ENCODE results near the gene ETF1. TPM values are rescaled to one million over a fixed set of nuclear protein-coding genes. Genes with fewer than 3 reads are reported as not detected.

ETF1 gene
- total and polyA plus RNA-seq, 2 donors (not counting 1 experiment from before 2014, with no cell fraction given): 10.2 to 50.5 TPM

GRCh38 chr5:138541511-138542179 is 1.4 kb downstream of the ETF1 start:
- Histone ChIP-seq H3K9me3 (ENCODE audit: control extremely low read depth in 1 of 3, control insufficient read depth in 2 of 3, insufficient read depth in 1 of 3, low read length in 2 of 3) (no peaks in the 10 kb centered on the region), H2AFZ (ENCODE audit: insufficient read depth, low read depth, low read length, poor library complexity, severe bottlenecking) (no peak overlapping the region), H3K27ac (ENCODE audit: low read length in 2 of 2) (peak overlapping the region; percentile 97 to 100), H3K4me3 (ENCODE audit: control extremely low read depth in 1 of 5, extremely low read depth in 1 of 5, insufficient read depth in 1 of 5, low read depth in 2 of 5, low read length in 4 of 5) (peak overlapping the region; percentile 50 to 98 (median 86)), H3K79me2 (ENCODE audit: control insufficient read depth, insufficient read depth, low read length) (peaks cover 94% of the 10 kb centered on the region), H4K20me1 (ENCODE audit: control insufficient read depth, insufficient read depth, low read length, poor library complexity, severe bottlenecking) (peaks cover 15% of the 10 kb centered on the region), H3K4me1 (ENCODE audit: control insufficient read depth in 2 of 2, insufficient read depth in 2 of 2, low read length in 2 of 2) (peaks cover 33 to 46% of the 10 kb centered on the region in 2 donors), H3K36me3 (replicated peaks in 1 of 2; ENCODE audit: control extremely low read depth in 1 of 2, control insufficient read depth in 1 of 2, extremely low read depth in 1 of 2, insufficient read depth in 2 of 2, low read length in 1 of 2) (no peaks in the 10 kb centered on the region), H3K9ac (ENCODE audit: low read length) (peak overlapping the region; percentile 99), H3K4me2 (replicated peaks; ENCODE audit: low read depth, low read length, poor library complexity, severe bottlenecking) (peak overlapping the region; percentile 86), H3K27me3 (replicated peaks in 1 of 4; ENCODE audit: control extremely low read depth in 1 of 4, control insufficient read depth in 3 of 4, insufficient read depth in 4 of 4, low read length in 3 of 4) (no peaks in the 10 kb centered on the region)
- DNase-seq (no peak), ATAC-seq (ENCODE audit: low read depth) (no peak)
- Mint-ChIP-seq H3K27ac (peak overlapping the region; percentile 100), H3K9me3 (ENCODE audit: insufficient read depth) (no peaks in the 10 kb centered on the region), H3K4me1 (peaks cover 75% of the 10 kb centered on the region), H3K27me3 (no peaks in the 10 kb centered on the region), H3K4me3 (peak overlapping the region; percentile 94)
- POLR2A ChIA-PET: interaction anchor here (2.4 to 3.4 kb wide), 2 partner anchors 34 to 189 kb away, joined by 12 to 32 read pairs; partner anchors contain the start of genes HSPA9 and KDM3B
- TF ChIP-seq, protein P1, sequence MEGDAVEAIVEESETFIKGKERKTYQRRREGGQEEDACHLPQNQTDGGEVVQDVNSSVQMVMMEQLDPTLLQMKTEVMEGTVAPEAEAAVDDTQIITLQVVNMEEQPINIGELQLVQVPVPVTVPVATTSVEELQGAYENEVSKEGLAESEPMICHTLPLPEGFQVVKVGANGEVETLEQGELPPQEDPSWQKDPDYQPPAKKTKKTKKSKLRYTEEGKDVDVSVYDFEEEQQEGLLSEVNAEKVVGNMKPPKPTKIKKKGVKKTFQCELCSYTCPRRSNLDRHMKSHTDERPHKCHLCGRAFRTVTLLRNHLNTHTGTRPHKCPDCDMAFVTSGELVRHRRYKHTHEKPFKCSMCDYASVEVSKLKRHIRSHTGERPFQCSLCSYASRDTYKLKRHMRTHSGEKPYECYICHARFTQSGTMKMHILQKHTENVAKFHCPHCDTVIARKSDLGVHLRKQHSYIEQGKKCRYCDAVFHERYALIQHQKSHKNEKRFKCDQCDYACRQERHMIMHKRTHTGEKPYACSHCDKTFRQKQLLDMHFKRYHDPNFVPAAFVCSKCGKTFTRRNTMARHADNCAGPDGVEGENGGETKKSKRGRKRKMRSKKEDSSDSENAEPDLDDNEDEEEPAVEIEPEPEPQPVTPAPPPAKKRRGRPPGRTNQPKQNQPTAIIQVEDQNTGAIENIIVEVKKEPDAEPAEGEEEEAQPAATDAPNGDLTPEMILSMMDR (IDR thresholded peaks at IDR 0.05): no peak
- TF ChIP-seq EZH2 (IDR thresholded peaks at IDR 0.05; ENCODE audit: borderline replicate concordance, insufficient read depth, low read depth, low read length, poor library complexity, severe bottlenecking): no peak
- CTCF ChIA-PET: interaction anchor here (3.3 kb wide), 1 partner anchor 33 kb away, joined by 23 read pairs; the partner anchor contains the start of gene HSPA9
- intact Hi-C loops (cut with micrococcal nuclease): loop anchor here (2.0 to 10.0 kb wide), 2 partner anchors 509 to 1573 kb away; partner anchors contain the start of genes FAM13B and PURA
- WGBS (ENCODE audit: insufficient coverage): 3% methylated on average over 4 of the region's 6 CpGs

- peak overlapping the region in 1 of 2 donors; percentile 47 for H3K27ac ChIP-seq (ENCODE audit: low read length in 2 of 2)
- no peak overlapping the region for H3K27ac Mint-ChIP-seq
- no peak overlapping the region for H2AFZ ChIP-seq (ENCODE audit: insufficient read depth, low read depth, low read length, poor library complexity, severe bottlenecking)
- peaks cover 94% of the 10 kb centered on the region for H3K79me2 ChIP-seq (ENCODE audit: control insufficient read depth, insufficient read depth, low read length)
- no peaks in the 10 kb centered on the region for H3K9me3 Mint-ChIP-seq (ENCODE audit: insufficient read depth)
- no peak overlapping the region for H3K4me3 ChIP-seq (ENCODE audit: control extremely low read depth in 1 of 5, extremely low read depth in 1 of 5, insufficient read depth in 1 of 5, low read depth in 2 of 5, low read length in 4 of 5)
- TF ChIP-seq EZH2 (IDR thresholded peaks at IDR 0.05; ENCODE audit: borderline replicate concordance, insufficient read depth, low read depth, low read length, poor library complexity, severe bottlenecking): no peak
- no peaks in the 10 kb centered on the region for H3K9me3 ChIP-seq (ENCODE audit: control extremely low read depth in 1 of 3, control insufficient read depth in 2 of 3, insufficient read depth in 1 of 3, low read length in 2 of 3)
- H3K4me2 ChIP-seq (replicated peaks; ENCODE audit: low read depth, low read length, poor library complexity, severe bottlenecking): peak overlapping the region; percentile 1
- H3K4me1 ChIP-seq (ENCODE audit: control insufficient read depth in 2 of 2, insufficient read depth in 2 of 2, low read length in 2 of 2): peaks cover 28 to 40% of the 10 kb centered on the region in 2 donors
- ChIA-PET CTCF (no interaction called here), POLR2A (no interaction called here)
- H3K4me1 Mint-ChIP-seq: peaks cover 70% of the 10 kb centered on the region
- intact Hi-C loops (cut with micrococcal nuclease): loop anchor here (10.0 kb wide), 1 partner anchor 1575 kb away; the partner anchor contains the start of gene PURA
- no peak overlapping the region for H3K4me3 Mint-ChIP-seq
- ATAC-seq (ENCODE audit: low read depth) (no peak), DNase-seq (no peak)
- H3K9ac ChIP-seq (ENCODE audit: low read length): no peak overlapping the region
- no peaks in the 10 kb centered on the region for H3K27me3 Mint-ChIP-seq
- peaks cover 33% of the 10 kb centered on the region for H4K20me1 ChIP-seq (ENCODE audit: control insufficient read depth, insufficient read depth, low read length, poor library complexity, severe bottlenecking)
- H3K27me3 ChIP-seq (replicated peaks in 1 of 4; ENCODE audit: control extremely low read depth in 1 of 4, control insufficient read depth in 3 of 4, insufficient read depth in 4 of 4, low read length in 3 of 4): no peaks in the 10 kb centered on the region
- H3K36me3 ChIP-seq (replicated peaks in 1 of 2; ENCODE audit: control extremely low read depth in 1 of 2, control insufficient read depth in 1 of 2, extremely low read depth in 1 of 2, insufficient read depth in 2 of 2, low read length in 1 of 2): peaks cover 0 to 12% of the 10 kb centered on the region in 2 experiments
These were observed 3.2 kb downstream of the ETF1 start for GRCh38 chr5:138539791-138540190.

Measured in B cell (primary cell).